SK-N-SH (cell line): ENCODE measurements around the gene MIOX. TPM values are rescaled to one million over a fixed set of nuclear protein-coding genes. Genes with fewer than 3 reads are reported as not detected.

Experiments used
- CTCF ChIA-PET: fragments of 300-600, 350-600 bp; formaldehyde crosslinking; extraction: SDS; loops from one replicate; lab custom pipeline; 2021; lab: Yijun Ruan, JAX
- POLR2A ChIA-PET: fragments of 350-600 bp; sonication (Branson Sonifier 250); formaldehyde crosslinking; extraction: SDS; loops from one replicate; lab custom pipeline; 2020; ENCODE audit warnings: antibody characterized with exemption, inconsistent platforms; lab: Yijun Ruan, JAX
- DNase-seq: peaks from one replicate; pipeline ENCODE4 v3.0.0; 2012
- H2AFZ ChIP-seq: fragments of 200-600 bp; sonication (generic); 2 replicates; pipeline ENCODE4 v1.8.1; 2016; ENCODE audit warnings: antibody characterized with exemption, mild to moderate bottlenecking, low read depth
- H3F3A ChIP-seq: fragments of 200-600 bp; sonication (generic); replicated peaks from 2 replicates; pipeline ENCODE3; 2016; ENCODE audit warnings: antibody characterized with exemption, mild to moderate bottlenecking; ENCODE audit not compliant: insufficient read depth
- H3K27ac ChIP-seq, 2 experiments: fragments of 200-500 bp in 1 of 2; fragments of 200-600 bp in 1 of 2; sonication (Bioruptor generic) in 1 of 2; sonication (generic), shearing (Covaris generic) in 1 of 2; 2 replicates each; pipeline versions ENCODE4 v1.5.1 to v1.6.1; 2014 to 2016; ENCODE audit warnings: low read depth in 2 of 2, inconsistent platforms in 1 of 2, low read length in 1 of 2, mild to moderate bottlenecking in 1 of 2, mixed read lengths in 1 of 2
- H3K27me3 ChIP-seq: fragments of 200-600 bp; sonication (generic), shearing (Covaris generic); 2 replicates; pipeline ENCODE4 v1.6.1; 2016; ENCODE audit warnings: mixed run types; ENCODE audit not compliant: insufficient read depth
- H3K36me3 ChIP-seq, 2 experiments: fragments of 200-500 bp in 1 of 2; fragments of 200-600 bp in 1 of 2; sonication (Bioruptor generic) in 1 of 2; sonication (generic) in 1 of 2; replicated peaks in 1 of 2; 2 replicates each; pipeline versions ENCODE3 to v1.5.1; 2014 to 2016; ENCODE audit warnings: low read length in 1 of 2, mild to moderate bottlenecking in 1 of 2; ENCODE audit not compliant: insufficient read depth in 2 of 2, control insufficient read depth in 1 of 2
- H3K4me1 ChIP-seq, 2 experiments: fragments of 200-500 bp in 1 of 2; fragments of 200-600 bp in 1 of 2; sonication (Bioruptor generic) in 1 of 2; sonication (generic), shearing (Covaris generic) in 1 of 2; 2 replicates each; pipeline versions ENCODE4 v1.5.1 to v1.6.1; 2014 to 2016; ENCODE audit warnings: low read depth in 1 of 2, low read length in 1 of 2, mixed run types in 1 of 2; ENCODE audit not compliant: insufficient read depth in 2 of 2, control insufficient read depth in 1 of 2
- H3K4me2 ChIP-seq: fragments of 200-600 bp; sonication (generic), shearing (Covaris generic); 2 replicates; pipeline ENCODE4 v1.6.1; 2017; ENCODE audit warnings: mixed run types
- H3K4me3 ChIP-seq, 2 experiments: fragments of 200-500 bp in 1 of 2; fragments of 200-600 bp in 1 of 2; sonication (Bioruptor generic) in 1 of 2; sonication (generic), shearing (Covaris generic) in 1 of 2; 2 replicates each; pipeline versions ENCODE4 v1.5.1 to v1.8.1; 2014 to 2016; ENCODE audit warnings: low read depth in 2 of 2, inconsistent platforms in 1 of 2, low read length in 1 of 2, mild to moderate bottlenecking in 1 of 2, mixed read lengths in 1 of 2, moderate library complexity in 1 of 2
- H3K79me2 ChIP-seq: fragments of 200-600 bp; sonication (generic); 2 replicates; pipeline ENCODE4 v1.8.1; 2017; ENCODE audit warnings: mild to moderate bottlenecking; ENCODE audit not compliant: insufficient read depth
- H3K9ac ChIP-seq: fragments of 200-600 bp; sonication (generic); 2 replicates; pipeline ENCODE4 v1.6.1; 2017; ENCODE audit warnings: mixed run types
- H3K9me2 ChIP-seq: fragments of 200-600 bp; sonication (generic); 2 replicates; pipeline ENCODE4 v1.6.1; 2017; ENCODE audit warnings: mixed run types
- H3K9me3 ChIP-seq: fragments of 200-600 bp; sonication (generic); 2 replicates; pipeline ENCODE4 v1.6.1; 2017; ENCODE audit warnings: mixed run types, mild to moderate bottlenecking, moderate library complexity
- H4K20me1 ChIP-seq: fragments of 200-600 bp; sonication (generic); 2 replicates; pipeline ENCODE4 v1.6.1; 2017; ENCODE audit warnings: mild to moderate bottlenecking, mixed run types; ENCODE audit not compliant: insufficient read depth
- FOXJ3 ChIP-seq: sonication (generic); formaldehyde crosslinking; IDR thresholded peaks from 2 replicates; pipeline ENCODE4 v1.5.1; 2020; ENCODE audit warnings: mild to moderate bottlenecking, missing genetic modification reagents
- GABPA ChIP-seq: IDR thresholded peaks from 2 replicates; pipeline ENCODE4 v1.4.0; 2012; ENCODE audit warnings: low read depth, mild to moderate bottlenecking
- GATA2 ChIP-seq: sonication (generic); formaldehyde crosslinking; IDR thresholded peaks from 2 replicates; pipeline ENCODE4 v1.5.0; 2020; ENCODE audit warnings: mild to moderate bottlenecking, missing genetic modification reagents
- IRF3 ChIP-seq: fragments of 150-350 bp; IDR thresholded peaks from 2 replicates; pipeline ENCODE4 v1.6.1; 2016; ENCODE audit warnings: mild to moderate bottlenecking, low read depth, low read length
- MAX ChIP-seq: IDR thresholded peaks from 2 replicates; pipeline ENCODE4 v1.4.0; 2012; ENCODE audit warnings: low read depth
- MEF2A ChIP-seq: IDR thresholded peaks from 2 replicates; pipeline ENCODE4 v1.4.0; 2012; ENCODE audit warnings: low read depth, borderline replicate concordance
- NFIC ChIP-seq: IDR thresholded peaks from 2 replicates; pipeline ENCODE4 v1.4.0; 2012; ENCODE audit warnings: borderline replicate concordance
- NRF1 ChIP-seq: IDR thresholded peaks from 2 replicates; pipeline ENCODE4 v1.6.1; 2012; ENCODE audit warnings: low read depth, mild to moderate bottlenecking, low read length
- POLR2AphosphoS5 ChIP-seq: IDR thresholded peaks from 2 replicates; pipeline ENCODE4 v1.6.1; 2012; ENCODE audit warnings: low read depth, low read length
- RAD21 ChIP-seq: IDR thresholded peaks from 2 replicates; pipeline ENCODE4 v1.6.1; 2012; ENCODE audit warnings: mild to moderate bottlenecking, low read length
- RFX5 ChIP-seq: IDR thresholded peaks from 2 replicates; pipeline ENCODE4 v1.6.1; 2012; ENCODE audit warnings: mild to moderate bottlenecking, improper control_type of control experiment, low read length
- SIN3A ChIP-seq: IDR thresholded peaks from 2 replicates; pipeline ENCODE4 v1.6.1; 2012; ENCODE audit warnings: low read depth, mild to moderate bottlenecking, low read length, moderate library complexity, borderline replicate concordance
- SMC3 ChIP-seq: IDR thresholded peaks from 2 replicates; pipeline ENCODE4 v1.6.1; 2012; ENCODE audit warnings: low read depth, low read length, improper control_type of control experiment
- TCF12 ChIP-seq: IDR thresholded peaks from 2 replicates; pipeline ENCODE4 v1.4.0; 2012
- USF1 ChIP-seq: IDR thresholded peaks from 2 replicates; pipeline ENCODE4 v1.4.0; 2012; ENCODE audit warnings: low read depth, borderline replicate concordance
- USF2 ChIP-seq: fragments of 150-350 bp; IDR thresholded peaks from 2 replicates; pipeline ENCODE4 v1.6.1; 2017; ENCODE audit warnings: antibody characterized with exemption, low read length, low read depth, borderline replicate concordance
- WGBS: methylation state at CpG from one replicate; pipeline ENCODE4 v1.1.6; 2017; ENCODE audit warnings: low lambda C conversion rate; 5-methylcytosine and 5-hydroxymethylcytosine counted together
- polyA plus RNA-seq, 3 experiments: library from polyadenylated mRNA; depleted of rRNA; stranded (reverse); fragments of >200 nt; gene quantifications; 2 replicates each; pipeline ENCODE4 v1.2.3, GENCODE V29; 2012
- TF ChIP-seq, protein P1 (sequence below): IDR thresholded peaks from 2 replicates; pipeline ENCODE4; 2012

MIOX gene
- polyA plus RNA-seq, 1 of the 3 experiments (the other 2 are of a cell fraction), result 0.05 TPM

DNA sequence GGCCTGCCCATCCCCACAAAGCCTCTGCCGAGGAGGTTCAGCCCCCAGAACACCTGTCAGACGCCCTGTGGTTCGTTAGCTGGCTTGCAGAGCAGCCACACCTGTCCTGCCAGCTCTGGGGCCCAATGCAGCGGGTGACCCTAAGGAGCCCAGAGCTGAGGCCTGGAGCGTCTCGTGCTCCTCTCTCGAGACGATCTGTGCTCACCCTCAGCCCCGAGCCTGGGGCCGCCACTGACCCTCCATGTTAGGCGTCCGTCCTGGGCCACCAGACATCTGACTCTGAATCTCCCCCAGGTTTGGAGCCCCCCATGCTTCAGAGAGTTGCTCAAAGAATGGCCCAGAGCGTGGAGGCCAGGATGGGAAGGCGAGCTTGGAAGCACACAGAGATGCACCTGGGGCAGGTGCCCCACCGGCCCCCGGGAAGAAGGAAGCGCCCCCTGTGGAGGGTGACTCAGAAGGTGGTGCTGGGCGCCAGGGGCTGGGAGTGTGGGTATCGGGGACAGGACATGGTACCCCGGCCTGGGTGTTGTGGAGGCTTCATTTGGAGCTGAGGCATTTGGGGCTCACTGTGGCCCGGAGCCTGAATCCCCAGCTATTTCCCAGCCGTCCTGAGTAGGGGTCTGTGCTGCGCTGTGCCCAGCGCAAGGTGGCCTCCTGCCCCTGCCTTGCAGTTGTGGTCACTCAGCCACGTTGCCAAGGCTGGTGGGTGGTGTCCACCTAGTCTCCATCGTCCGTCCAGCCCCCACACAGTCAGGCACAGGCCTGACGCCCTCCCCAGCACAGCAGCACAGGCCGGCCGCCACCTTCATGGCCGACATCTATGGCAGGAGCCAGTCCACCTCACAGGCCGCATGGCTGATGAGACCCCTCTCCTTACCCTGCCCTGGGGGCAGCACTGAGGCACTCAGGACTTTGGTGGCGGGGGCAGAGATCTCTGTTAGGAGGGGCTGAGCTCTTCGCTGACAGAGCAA is 48.1 kb upstream of the MIOX start:
- H3K27ac ChIP-seq, result no peak overlapping the region
- H3F3A ChIP-seq, result peaks cover 4% of the 10 kb centered on the region
- 86% methylated on average over 19 of the region's 34 CpGs for WGBS
- H3K27me3 ChIP-seq, result no peaks in the 10 kb centered on the region
- peak; percentile 36 for DNase-seq
- no peak overlapping the region for H3K9ac ChIP-seq
- no peak overlapping the region for H3K4me2 ChIP-seq
- peaks cover 0 to 65% of the 10 kb centered on the region in 2 experiments for H3K36me3 ChIP-seq
- TF ChIP-seq USF2, result no peak
- no peak for TF ChIP-seq USF1
- no peak for TF ChIP-seq TCF12
- TF ChIP-seq POLR2AphosphoS5, result no peak
- no peak for TF ChIP-seq FOXJ3 (CRISPR knock-in tag)
- TF ChIP-seq GABPA, result no peak
- TF ChIP-seq RAD21, result no peak
- no peak for TF ChIP-seq SIN3A
- TF ChIP-seq IRF3, result no peak
- no peak for TF ChIP-seq RFX5
- no peak for TF ChIP-seq NRF1
- no peak for TF ChIP-seq MAX
- TF ChIP-seq, protein P1, sequence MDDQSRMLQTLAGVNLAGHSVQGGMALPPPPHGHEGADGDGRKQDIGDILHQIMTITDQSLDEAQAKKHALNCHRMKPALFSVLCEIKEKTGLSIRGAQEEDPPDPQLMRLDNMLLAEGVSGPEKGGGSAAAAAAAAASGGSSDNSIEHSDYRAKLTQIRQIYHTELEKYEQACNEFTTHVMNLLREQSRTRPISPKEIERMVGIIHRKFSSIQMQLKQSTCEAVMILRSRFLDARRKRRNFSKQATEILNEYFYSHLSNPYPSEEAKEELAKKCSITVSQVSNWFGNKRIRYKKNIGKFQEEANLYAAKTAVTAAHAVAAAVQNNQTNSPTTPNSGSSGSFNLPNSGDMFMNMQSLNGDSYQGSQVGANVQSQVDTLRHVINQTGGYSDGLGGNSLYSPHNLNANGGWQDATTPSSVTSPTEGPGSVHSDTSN, result no peak
- no peak for TF ChIP-seq SMC3
- TF ChIP-seq NFIC, result no peak
- no peak for TF ChIP-seq MEF2A
- TF ChIP-seq GATA2 (CRISPR knock-in tag), result no peak
- CTCF ChIA-PET, result interaction anchor here (1.3 to 1.5 kb wide), 2 partner anchors 96 to 187 kb away, joined by 3 read pairs; no protein-coding TSS in a partner anchor
- H2AFZ ChIP-seq, result no peak overlapping the region
- no peaks in the 10 kb centered on the region for H4K20me1 ChIP-seq
- no peaks in the 10 kb centered on the region for H3K79me2 ChIP-seq
- POLR2A ChIA-PET, result interaction anchor here (1.0 kb wide), 1 partner anchor 36 kb away, joined by 3 read pairs; no protein-coding TSS in a partner anchor
- no peaks in the 10 kb centered on the region for H3K9me3 ChIP-seq
- H3K9me2 ChIP-seq, result no peaks in the 10 kb centered on the region
- peaks cover 0 to 1% of the 10 kb centered on the region in 2 experiments; a peak in 1 of 4 replicates for H3K4me1 ChIP-seq
- H3K4me3 ChIP-seq, result no peak overlapping the region
